Activated CD4-positive, alpha-beta T cell treated with anti-CD3 and anti-CD28 coated beads, Interleukin-2, Interleukin-4, amounts not matched to agents 100 ng/mL and 50 ng/mL, durations not matched to agents 16 hours and 8 hours (primary cell): ENCODE results near the gene DBNL.
A peak's percentile ranks its signal among the peaks of the same experiment; 100 is the strongest.

Experiments used
- DNase-seq: peaks from one replicate; pipeline ENCODE4 v3.0.0-alpha.2; 2020; ENCODE audit warnings: low spot score

Gene DBNL

DNA sequence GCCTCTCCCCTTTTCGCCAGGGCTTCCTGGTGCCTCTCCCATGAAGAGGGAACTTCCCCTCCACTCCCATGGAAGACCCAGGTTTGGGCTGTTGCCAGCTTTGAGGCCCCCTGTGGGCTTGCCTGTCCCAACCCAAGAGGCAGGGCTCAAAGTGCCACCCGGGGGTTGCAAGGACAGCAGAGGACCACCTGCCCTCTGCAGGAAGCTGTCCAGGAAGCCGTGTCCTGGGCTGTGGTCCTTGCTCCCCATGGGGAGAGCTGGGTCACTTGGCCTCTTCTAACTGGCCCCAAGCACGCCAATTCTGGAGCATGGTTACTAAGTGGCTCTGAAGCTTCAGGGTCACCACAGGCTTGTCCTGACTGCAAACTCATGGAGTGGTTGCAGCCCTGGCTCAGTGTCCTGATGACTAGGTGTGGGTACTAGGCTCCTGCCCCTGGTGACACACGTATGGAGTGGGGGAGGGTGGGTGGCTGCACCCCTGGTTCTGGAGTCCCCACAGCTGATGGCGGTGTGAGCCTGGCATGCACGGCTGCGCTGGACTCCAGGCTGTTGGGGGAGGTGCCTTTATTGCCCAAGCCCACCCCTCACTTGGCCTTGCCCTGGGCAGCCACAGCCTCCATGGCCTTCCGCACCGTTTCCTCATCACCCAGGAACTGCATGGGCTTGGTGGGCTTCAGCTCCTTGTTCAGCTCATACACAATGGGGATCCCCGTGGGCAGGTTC, 17.8 kb downstream of the DBNL start:
- no peak for DNase-seq

DNA sequence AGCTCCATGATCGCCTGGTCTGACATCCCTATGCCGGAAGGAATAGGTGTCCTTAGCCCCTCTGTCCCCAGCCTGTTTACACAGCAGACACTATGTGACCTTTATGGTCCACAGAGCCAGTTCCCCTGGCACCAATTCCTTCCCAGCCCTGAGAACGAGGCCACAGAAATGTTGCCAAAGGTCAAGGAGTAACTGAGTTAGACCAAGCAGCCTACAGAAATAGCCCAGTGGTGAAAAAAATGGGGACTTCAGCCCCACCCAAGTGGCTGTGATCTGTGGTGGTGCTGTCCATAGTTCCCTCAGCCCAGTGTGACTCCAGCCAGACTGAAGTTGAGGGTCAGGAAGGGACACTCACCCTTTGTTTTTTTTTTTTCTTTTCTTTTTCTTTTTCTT, 18.4 kb downstream of the DBNL start:
- no peak for DNase-seq

DNA sequence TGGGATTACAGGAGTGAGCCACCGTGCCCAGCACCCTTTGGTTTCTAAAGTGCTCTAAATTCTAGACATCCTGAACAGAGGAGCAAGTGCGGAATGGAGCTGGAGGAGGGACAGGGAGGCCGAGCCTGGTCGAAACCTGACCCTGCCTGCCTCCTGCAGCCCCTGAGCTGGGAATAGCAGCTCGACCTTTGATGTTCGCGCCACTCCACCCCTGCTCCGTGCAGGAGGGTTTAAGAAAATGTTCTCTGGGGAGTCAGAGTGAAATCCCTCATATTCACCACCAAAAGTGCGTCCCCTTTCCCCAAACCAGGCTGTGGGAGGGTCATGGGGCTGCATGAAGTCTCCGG, 19.0 kb downstream of the DBNL start:
- DNase-seq = no peak

DNA sequence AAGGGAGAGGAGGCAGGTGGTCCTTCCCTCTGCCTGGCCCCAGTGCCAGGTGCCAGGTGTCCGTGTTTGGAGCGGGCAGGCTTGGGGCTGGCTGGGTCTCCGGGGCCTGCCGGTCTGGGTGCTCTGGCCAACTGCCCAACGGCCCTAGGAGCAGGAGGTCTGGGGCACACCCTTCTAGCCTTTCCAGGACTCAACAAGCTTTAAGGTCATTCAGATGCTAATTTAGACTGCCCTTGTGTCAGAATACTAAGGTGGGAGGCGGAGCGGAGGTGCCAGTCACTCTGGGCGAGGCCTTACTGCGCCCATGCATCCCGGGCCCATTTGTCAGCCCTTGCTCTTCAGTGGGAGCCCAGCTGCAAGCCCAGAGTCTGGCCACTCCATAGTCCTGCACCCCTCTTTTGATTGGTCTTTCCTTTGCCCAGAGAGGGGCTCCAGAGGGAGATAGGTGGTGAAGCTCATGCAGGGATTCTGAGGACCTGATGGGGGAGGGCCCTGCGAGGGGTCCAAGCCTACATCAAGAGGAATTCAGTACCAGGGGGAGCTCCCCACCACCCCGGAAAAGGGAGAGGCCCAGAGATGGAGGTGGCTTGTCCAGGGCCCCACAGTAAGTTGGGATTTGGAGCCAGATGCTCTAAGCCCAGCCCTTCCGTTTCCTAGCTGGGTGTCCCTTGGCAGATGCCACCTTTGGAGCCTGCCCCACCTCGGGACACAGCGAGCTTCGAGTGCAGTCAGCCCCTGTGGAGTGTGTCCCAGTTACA, 19.6 kb downstream of the DBNL start:
- DNase-seq = no peak

DNA sequence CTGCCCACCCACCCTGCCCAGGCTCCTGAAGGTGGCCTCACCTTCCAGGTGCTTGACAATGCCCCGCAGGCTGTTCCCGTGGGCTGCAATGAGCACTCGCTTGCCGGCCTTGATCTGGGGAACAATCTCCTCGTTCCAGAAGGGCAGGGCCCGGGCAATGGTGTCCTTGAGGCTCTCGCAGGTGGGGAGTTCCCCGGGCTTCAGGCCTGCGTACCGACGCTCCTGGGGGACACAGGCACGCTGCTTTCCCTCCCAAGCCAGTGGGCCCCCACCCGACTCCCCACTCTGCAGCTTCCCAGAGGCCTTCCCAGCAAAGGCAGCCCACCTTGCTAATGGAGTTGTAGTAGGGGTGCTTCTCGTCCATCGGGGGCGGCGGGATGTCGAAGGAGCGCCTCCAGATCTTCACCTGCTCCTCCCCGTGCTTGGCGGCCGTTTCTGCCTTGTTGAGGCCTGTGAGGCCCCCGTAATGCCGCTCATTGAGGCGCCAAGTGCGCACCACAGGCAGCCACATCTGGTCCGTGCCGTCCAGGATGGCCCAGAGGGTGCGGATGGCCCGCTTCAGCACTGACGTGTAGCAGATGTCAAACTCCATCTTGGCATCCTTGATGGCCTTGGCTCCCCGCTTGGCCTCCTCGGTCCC, 20.4 kb downstream of the DBNL start:
- DNase-seq = no peak

DNA sequence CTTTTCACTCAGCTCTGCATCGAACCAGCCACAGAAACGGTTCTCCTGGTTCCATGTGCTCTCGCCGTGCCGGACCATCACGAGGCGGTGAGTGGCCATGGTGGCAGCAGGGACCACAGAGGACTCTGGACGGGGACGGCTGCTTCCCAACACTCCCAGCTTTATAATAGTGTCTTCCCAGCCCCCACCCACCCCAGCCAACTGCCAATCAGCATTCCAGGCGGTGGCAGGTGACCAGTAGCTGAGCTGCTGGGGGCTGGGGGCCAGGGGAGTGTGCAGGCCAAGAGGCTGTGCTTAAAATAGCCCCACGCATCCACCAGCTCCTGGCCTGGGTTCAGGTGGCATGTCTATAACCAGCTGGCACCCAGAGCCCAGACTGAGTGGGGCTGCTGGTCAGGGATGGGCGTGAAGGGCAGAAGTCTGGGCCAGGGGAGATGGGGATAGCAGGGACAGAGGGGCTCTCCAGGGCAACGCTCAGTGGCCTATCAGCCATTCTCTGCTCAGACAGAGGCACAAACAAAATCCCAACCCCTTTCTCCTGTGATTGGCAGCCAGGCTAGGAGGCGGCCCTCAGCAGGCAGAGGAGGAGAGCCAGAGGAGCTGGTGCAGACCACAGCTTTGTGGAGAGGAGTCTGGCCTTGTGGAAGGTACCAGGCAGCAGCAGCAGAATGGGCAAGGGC, 21.1 kb downstream of the DBNL start, which contains the start of gene PGAM2:
Gene PGAM2 (minus strand): TSS at position 137 of the 680 bp plus-strand sequence. CDS start 38 bp downstream, at position 99.
- peak; percentile 22 for DNase-seq

GRCh38 chr7:44066111-44066460, 21.6 kb downstream of the DBNL start:
- no peak for DNase-seq

- DNase-seq = no peak
These were observed 22.1 kb downstream of the DBNL start for GRCh38 chr7:44066494-44067063.

- DNase-seq = no peak
These were observed 22.8 kb downstream of the DBNL start for GRCh38 chr7:44067064-44067951.

- no peak for DNase-seq
These were observed 23.6 kb downstream of the DBNL start for GRCh38 chr7:44068054-44068453.

- no peak for DNase-seq
These were observed 27.3 kb downstream of the DBNL start for GRCh38 chr7:44071726-44072363.

DNA sequence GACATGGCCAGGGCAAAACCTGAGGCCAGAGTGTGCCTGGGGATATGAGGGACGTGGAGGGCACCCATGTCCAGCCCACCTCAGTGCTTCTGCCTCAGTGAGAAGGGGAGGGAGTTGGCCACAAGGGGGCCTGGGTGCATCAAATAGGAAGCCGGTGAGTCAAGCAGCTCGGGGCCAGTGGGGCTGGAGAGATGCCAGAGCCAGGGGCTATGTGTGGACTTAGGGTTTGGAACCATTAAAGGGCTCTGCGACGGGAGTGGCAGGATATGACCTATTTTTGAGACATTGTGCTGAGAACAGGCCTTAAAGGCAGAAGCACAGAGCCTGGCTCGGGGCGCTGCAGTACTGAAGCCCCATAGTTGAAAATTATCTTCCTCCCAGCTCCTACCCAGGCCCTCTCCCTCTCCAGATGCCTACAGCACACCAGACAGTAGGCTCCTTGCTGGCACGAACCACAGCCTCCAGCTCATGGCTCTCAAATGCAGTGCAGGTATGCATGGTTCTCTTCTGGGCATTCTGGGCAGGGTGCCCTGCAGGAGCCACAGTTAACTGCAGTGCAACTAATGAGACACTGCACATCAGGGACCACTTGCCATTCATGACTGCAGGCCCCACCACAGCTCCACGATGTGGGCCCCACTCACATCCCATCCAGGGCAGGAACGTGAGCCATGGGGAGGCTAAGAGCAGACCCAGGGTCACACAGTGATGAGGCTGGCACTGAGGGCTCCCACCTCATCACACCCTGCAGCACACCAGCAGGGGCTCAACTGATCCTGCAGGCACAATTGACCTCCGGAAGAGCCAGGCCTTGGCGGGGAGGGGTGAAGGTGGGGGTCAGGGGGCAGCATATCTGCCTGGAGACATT, 28.1 kb downstream of the DBNL start:
- no peak for DNase-seq

GRCh38 chr7:44073664-44074348, 29.3 kb downstream of the DBNL start:
- DNase-seq = peak; percentile 41

GRCh38 chr7:44074349-44074695, 29.8 kb downstream of the DBNL start:
- DNase-seq = no peak

GRCh38 chr7:44075296-44076075, 31.0 kb downstream of the DBNL start:
- no peak for DNase-seq

DNA sequence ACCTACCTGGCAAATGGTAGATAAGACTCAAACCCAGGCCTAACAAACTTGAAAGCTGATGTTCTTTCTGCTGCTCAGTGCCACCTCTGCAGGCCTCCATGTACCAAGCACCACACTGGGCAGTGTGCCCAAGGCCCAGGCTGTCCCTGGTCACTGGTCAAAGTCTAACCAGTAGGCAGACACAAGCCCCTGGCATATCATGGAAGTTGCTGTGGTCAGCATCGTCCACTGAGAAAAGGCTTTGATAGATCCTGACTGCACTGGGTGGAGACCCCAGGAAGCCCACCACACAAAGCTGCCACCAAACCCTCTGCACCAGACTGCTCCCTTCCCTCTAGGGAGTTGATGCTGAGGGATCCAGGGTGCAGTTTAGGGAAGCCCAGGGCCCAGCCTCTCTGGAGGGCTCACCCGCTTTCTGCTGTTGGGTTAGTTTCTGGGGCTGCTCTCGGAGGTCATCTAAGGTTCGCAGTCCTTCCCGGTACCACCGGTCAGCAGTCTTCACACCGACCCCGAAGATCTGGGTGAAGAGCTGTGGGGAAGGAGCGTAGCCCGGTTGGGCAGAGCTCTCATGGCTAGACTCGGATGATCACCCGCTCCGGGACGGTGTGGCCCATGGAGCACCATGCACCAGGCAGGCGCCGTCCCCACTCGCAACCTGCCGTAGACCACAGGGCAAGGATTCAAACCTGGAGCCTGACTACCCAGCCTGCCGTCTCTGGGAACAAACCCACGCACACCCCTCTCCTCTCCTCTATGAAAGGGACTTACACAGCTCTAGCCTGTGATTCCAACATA, 31.8 kb downstream of the DBNL start:
- no peak for DNase-seq

- DNase-seq = no peak
These were observed 32.6 kb downstream of the DBNL start for GRCh38 chr7:44077061-44077460.

GRCh38 chr7:44077681-44078091, 33.2 kb downstream of the DBNL start:
- no peak for DNase-seq
